WTC11 (cell line): ENCODE data around the gene CDKN1B. TPM values are rescaled to one million over a fixed set of nuclear protein-coding genes. Genes with fewer than 3 reads are reported as not detected.
A peak's percentile ranks its signal among the peaks of the same experiment; 100 is the strongest.

ENCODE experiments used
- ATAC-seq: fragments of 200-7000 bp; cut with Tn5 transposase; 2 replicates; pipeline ENCODE4 v1.10.0; 2021; ENCODE audit warnings: mild to moderate bottlenecking, moderate library complexity
- CTCF ChIA-PET: fragments of 300-600 bp; sonication (Branson Sonifier 250); formaldehyde crosslinking; loops from one replicate; lab custom pipeline; 2021; ENCODE audit warnings: antibody characterized with exemption; lab: Charles Lee
- POLR2A ChIA-PET: fragments of 350-600 bp; sonication (Branson Sonifier 250); formaldehyde crosslinking; loops from one replicate; lab custom pipeline; 2021; ENCODE audit warnings: antibody characterized with exemption; lab: Charles Lee
- DNase-seq: peaks from one replicate; pipeline ENCODE4 v3.0.0; 2021; ENCODE audit warnings: low spot score
- H3K27ac Mint-ChIP-seq: 2 replicates; pipeline ENCODE4 v1.8.0; 2021; ENCODE audit warnings: mixed read lengths
- H3K27me3 Mint-ChIP-seq: 2 replicates; pipeline ENCODE4 v1.8.0; 2021; ENCODE audit warnings: low read depth, mild to moderate bottlenecking, moderate library complexity, mixed read lengths
- H3K36me3 Mint-ChIP-seq: 2 replicates; pipeline ENCODE4 v1.8.0; 2021; ENCODE audit warnings: mixed read lengths
- H3K4me1 Mint-ChIP-seq: 2 replicates; pipeline ENCODE4 v1.8.0; 2022; ENCODE audit warnings: mixed read lengths
- H3K4me3 Mint-ChIP-seq: 2 replicates; pipeline ENCODE4 v1.8.0; 2021; ENCODE audit warnings: mild to moderate bottlenecking, moderate library complexity, mixed read lengths
- H3K9me3 Mint-ChIP-seq: 2 replicates; pipeline ENCODE4 v1.8.0; 2021; ENCODE audit warnings: mixed read lengths
- ATF1 ChIP-seq: sonication (generic); formaldehyde crosslinking; IDR thresholded peaks from 2 replicates; pipeline ENCODE4 v1.8.1; 2023; ENCODE audit warnings: mild to moderate bottlenecking, moderate library complexity, missing genetic modification reagents
- CBFB ChIP-seq: sonication (generic); formaldehyde crosslinking; IDR thresholded peaks from 2 replicates; pipeline ENCODE4 v1.8.1; 2022; ENCODE audit warnings: mild to moderate bottlenecking, low read depth, missing genetic modification reagents
- EMX1 ChIP-seq: fragments of 250-450 bp; sonication (Bioruptor Pico); IDR thresholded peaks from 2 replicates; pipeline ENCODE4 v1.8.0; 2021; ENCODE audit warnings: mild to moderate bottlenecking
- ETV6 ChIP-seq: sonication (generic); formaldehyde crosslinking; IDR thresholded peaks from 2 replicates; pipeline ENCODE4 v1.8.1; 2022; ENCODE audit warnings: mild to moderate bottlenecking, missing genetic modification reagents
- HMGA2 ChIP-seq: fragments of 250-450 bp; sonication (Bioruptor Pico); IDR thresholded peaks from 2 replicates; pipeline ENCODE4 v1.4.0; 2021; ENCODE audit warnings: mild to moderate bottlenecking, moderate library complexity
- JAZF1 ChIP-seq: fragments of 250-450 bp; sonication (Bioruptor Pico); IDR thresholded peaks from 2 replicates; pipeline ENCODE4 v1.9.0; 2021; ENCODE audit warnings: moderate library complexity, mild to moderate bottlenecking, inconsistent platforms
- MXD4 ChIP-seq: fragments of 250-450 bp; sonication (Bioruptor Pico); IDR thresholded peaks from 2 replicates; pipeline ENCODE4 v1.8.0; 2021; ENCODE audit warnings: mild to moderate bottlenecking, moderate library complexity, borderline replicate concordance
- MYBL2 ChIP-seq: sonication (generic); formaldehyde crosslinking; IDR thresholded peaks from 2 replicates; pipeline ENCODE4 v1.8.1; 2023; ENCODE audit warnings: mild to moderate bottlenecking, moderate library complexity, missing genetic modification reagents
- NFATC4 ChIP-seq: fragments of 250-450 bp; sonication (Bioruptor Pico); IDR thresholded peaks from 2 replicates; pipeline ENCODE4 v1.9.0; 2021; ENCODE audit warnings: mild to moderate bottlenecking
- NFYB ChIP-seq: sonication (generic); formaldehyde crosslinking; conservative IDR thresholded peaks from 2 replicates; pipeline ENCODE4 v1.8.0; 2022; ENCODE audit warnings: low read depth, missing genetic modification reagents
- NR2C2 ChIP-seq: sonication (generic); formaldehyde crosslinking; IDR thresholded peaks from 2 replicates; pipeline ENCODE4 v1.8.0; 2022; ENCODE audit warnings: mild to moderate bottlenecking, missing genetic modification reagents
- NR3C1 ChIP-seq: sonication (generic); formaldehyde crosslinking; conservative IDR thresholded peaks from 2 replicates; pipeline ENCODE4 v1.8.1; 2023; ENCODE audit warnings: low read depth, mild to moderate bottlenecking, missing genetic modification reagents
- SMAD4 ChIP-seq: sonication (generic); formaldehyde crosslinking; IDR thresholded peaks from 2 replicates; pipeline ENCODE4 v1.8.0; 2022; ENCODE audit warnings: mild to moderate bottlenecking, missing genetic modification reagents
- ZBTB21 ChIP-seq: sonication (generic); formaldehyde crosslinking; IDR thresholded peaks from 2 replicates; pipeline ENCODE4 v1.8.1; 2023; ENCODE audit warnings: mild to moderate bottlenecking, missing genetic modification reagents, borderline replicate concordance
- ZNF396 ChIP-seq: fragments of 250-450 bp; sonication (Bioruptor Pico); IDR thresholded peaks from 2 replicates; pipeline ENCODE4 v1.8.0; 2021; ENCODE audit warnings: mild to moderate bottlenecking, moderate library complexity, borderline replicate concordance
- ZNF423 ChIP-seq: fragments of 250-450 bp; sonication (Bioruptor Pico); IDR thresholded peaks from 2 replicates; pipeline ENCODE4 v2.1.2; 2022; ENCODE audit warnings: mild to moderate bottlenecking, moderate library complexity
- total RNA-seq: library from RNA; stranded (reverse); gene quantifications from 3 replicates; pipeline ENCODE4 v1.2.3, GENCODE V29; 2021
- TF ChIP-seq, protein P1 (sequence below): sonication (generic); formaldehyde crosslinking; IDR thresholded peaks from 2 replicates; pipeline ENCODE4 v1.8.1; 2023; ENCODE audit warnings: mild to moderate bottlenecking, missing genetic modification reagents
- TF ChIP-seq, protein P2 (sequence below): sonication (generic); formaldehyde crosslinking; IDR thresholded peaks from 2 replicates; pipeline ENCODE4 v1.8.1; 2023; ENCODE audit warnings: mild to moderate bottlenecking, missing genetic modification reagents, moderate library complexity
- TF ChIP-seq, protein P3 (sequence below): fragments of 250-450 bp; sonication (Bioruptor Pico); IDR thresholded peaks from 2 replicates; pipeline ENCODE4 v2.1.2; 2022; ENCODE audit warnings: mild to moderate bottlenecking, moderate library complexity
- TF ChIP-seq, protein P4 (sequence below): sonication (generic); formaldehyde crosslinking; IDR thresholded peaks from 2 replicates; pipeline ENCODE4 v1.8.0; 2023; ENCODE audit warnings: mild to moderate bottlenecking, missing genetic modification reagents
- TF ChIP-seq, protein P5 (sequence below): sonication (generic); formaldehyde crosslinking; IDR thresholded peaks from 2 replicates; pipeline ENCODE4 v1.8.1; 2022; ENCODE audit warnings: low read depth, missing genetic modification reagents, borderline replicate concordance
- TF ChIP-seq, protein P6 (sequence below): fragments of 250-450 bp; sonication (Bioruptor Pico); IDR thresholded peaks from 2 replicates; pipeline ENCODE4 v1.9.0; 2021; ENCODE audit warnings: mild to moderate bottlenecking

The CDKN1B gene
- total RNA-seq, 1 experiment from 2014 or later, result 34.2 TPM

DNA sequence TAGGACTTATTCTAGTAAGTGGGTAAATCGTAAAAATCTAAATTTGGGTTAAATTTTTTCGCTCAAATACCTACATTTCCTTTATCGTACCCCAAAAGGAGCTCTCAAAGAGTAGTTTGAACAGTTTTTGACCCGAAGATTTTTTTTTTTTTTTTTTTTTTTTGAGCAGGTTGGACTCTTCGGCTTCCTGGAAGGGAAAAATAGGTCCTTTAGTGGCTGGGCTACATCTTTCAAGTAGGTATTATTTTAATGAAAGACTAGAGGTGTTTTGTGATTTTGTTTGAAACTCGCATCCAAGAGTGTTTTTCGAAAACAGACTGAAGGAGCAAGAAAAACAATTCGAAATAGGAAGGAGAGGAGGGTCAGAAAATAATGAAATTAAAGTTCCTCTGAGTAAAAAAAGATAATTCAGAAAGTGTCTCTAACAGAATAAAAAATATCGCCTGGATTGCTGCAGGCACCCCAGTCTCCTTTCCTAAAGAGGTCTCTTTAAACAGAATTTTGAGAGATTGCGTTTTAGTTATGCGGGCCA is 6.0 kb downstream of the CDKN1B start:
- ChIA-PET POLR2A (interaction anchor here (0.6 kb wide), 1 partner anchor 81 kb away, joined by 4 read pairs; no protein-coding TSS in a partner anchor), CTCF (interaction anchor here (0.6 to 1.7 kb wide), 3 partner anchors 14 to 374 kb away, joined by 3 to 9 read pairs (median 5); partner anchors contain the start of gene MANSC1)
- H3K4me3 Mint-ChIP-seq, result peak overlapping the region; percentile 79
- peaks cover 44% of the 10 kb centered on the region for H3K4me1 Mint-ChIP-seq
- TF ChIP-seq NFATC4 (no peak), CBFB (no peak), ATF1 (CRISPR knock-in tag) (no peak), MYBL2 (no peak), HMGA2 (CRISPR knock-in tag) (no peak), NR2C2 (CRISPR knock-in tag) (no peak), ZBTB21 (no peak), EMX1 (CRISPR knock-in tag) (no peak), ZNF423 (CRISPR knock-in tag) (no peak), SMAD4 (CRISPR knock-in tag) (no peak), NFYB (CRISPR knock-in tag) (no peak), ETV6 (CRISPR knock-in tag) (no peak)
- TF ChIP-seq, protein P1, sequence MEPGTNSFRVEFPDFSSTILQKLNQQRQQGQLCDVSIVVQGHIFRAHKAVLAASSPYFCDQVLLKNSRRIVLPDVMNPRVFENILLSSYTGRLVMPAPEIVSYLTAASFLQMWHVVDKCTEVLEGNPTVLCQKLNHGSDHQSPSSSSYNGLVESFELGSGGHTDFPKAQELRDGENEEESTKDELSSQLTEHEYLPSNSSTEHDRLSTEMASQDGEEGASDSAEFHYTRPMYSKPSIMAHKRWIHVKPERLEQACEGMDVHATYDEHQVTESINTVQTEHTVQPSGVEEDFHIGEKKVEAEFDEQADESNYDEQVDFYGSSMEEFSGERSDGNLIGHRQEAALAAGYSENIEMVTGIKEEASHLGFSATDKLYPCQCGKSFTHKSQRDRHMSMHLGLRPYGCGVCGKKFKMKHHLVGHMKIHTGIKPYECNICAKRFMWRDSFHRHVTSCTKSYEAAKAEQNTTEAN (CRISPR knock-in tag), result no peak
- TF ChIP-seq, protein P2, sequence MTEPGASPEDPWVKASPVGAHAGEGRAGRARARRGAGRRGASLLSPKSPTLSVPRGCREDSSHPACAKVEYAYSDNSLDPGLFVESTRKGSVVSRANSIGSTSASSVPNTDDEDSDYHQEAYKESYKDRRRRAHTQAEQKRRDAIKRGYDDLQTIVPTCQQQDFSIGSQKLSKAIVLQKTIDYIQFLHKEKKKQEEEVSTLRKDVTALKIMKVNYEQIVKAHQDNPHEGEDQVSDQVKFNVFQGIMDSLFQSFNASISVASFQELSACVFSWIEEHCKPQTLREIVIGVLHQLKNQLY (CRISPR knock-in tag), result no peak
- TF ChIP-seq, protein P3, sequence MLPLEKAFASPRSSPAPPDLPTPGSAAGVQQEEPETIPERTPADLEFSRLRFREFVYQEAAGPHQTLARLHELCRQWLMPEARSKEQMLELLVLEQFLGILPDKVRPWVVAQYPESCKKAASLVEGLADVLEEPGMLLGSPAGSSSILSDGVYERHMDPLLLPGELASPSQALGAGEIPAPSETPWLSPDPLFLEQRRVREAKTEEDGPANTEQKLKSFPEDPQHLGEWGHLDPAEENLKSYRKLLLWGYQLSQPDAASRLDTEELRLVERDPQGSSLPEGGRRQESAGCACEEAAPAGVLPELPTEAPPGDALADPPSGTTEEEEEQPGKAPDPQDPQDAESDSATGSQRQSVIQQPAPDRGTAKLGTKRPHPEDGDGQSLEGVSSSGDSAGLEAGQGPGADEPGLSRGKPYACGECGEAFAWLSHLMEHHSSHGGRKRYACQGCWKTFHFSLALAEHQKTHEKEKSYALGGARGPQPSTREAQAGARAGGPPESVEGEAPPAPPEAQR (CRISPR knock-in tag), result no peak
- TF ChIP-seq, protein P4, sequence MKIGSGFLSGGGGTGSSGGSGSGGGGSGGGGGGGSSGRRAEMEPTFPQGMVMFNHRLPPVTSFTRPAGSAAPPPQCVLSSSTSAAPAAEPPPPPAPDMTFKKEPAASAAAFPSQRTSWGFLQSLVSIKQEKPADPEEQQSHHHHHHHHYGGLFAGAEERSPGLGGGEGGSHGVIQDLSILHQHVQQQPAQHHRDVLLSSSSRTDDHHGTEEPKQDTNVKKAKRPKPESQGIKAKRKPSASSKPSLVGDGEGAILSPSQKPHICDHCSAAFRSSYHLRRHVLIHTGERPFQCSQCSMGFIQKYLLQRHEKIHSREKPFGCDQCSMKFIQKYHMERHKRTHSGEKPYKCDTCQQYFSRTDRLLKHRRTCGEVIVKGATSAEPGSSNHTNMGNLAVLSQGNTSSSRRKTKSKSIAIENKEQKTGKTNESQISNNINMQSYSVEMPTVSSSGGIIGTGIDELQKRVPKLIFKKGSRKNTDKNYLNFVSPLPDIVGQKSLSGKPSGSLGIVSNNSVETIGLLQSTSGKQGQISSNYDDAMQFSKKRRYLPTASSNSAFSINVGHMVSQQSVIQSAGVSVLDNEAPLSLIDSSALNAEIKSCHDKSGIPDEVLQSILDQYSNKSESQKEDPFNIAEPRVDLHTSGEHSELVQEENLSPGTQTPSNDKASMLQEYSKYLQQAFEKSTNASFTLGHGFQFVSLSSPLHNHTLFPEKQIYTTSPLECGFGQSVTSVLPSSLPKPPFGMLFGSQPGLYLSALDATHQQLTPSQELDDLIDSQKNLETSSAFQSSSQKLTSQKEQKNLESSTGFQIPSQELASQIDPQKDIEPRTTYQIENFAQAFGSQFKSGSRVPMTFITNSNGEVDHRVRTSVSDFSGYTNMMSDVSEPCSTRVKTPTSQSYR (CRISPR knock-in tag), result no peak
- TF ChIP-seq, protein P5, sequence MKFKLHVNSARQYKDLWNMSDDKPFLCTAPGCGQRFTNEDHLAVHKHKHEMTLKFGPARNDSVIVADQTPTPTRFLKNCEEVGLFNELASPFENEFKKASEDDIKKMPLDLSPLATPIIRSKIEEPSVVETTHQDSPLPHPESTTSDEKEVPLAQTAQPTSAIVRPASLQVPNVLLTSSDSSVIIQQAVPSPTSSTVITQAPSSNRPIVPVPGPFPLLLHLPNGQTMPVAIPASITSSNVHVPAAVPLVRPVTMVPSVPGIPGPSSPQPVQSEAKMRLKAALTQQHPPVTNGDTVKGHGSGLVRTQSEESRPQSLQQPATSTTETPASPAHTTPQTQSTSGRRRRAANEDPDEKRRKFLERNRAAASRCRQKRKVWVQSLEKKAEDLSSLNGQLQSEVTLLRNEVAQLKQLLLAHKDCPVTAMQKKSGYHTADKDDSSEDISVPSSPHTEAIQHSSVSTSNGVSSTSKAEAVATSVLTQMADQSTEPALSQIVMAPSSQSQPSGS (CRISPR knock-in tag), result no peak
- ATAC-seq (no peak), DNase-seq (no peak)
- H3K9me3 Mint-ChIP-seq, result no peaks in the 10 kb centered on the region
- no peak overlapping the region for H3K27ac Mint-ChIP-seq
- peaks cover 17% of the 10 kb centered on the region for H3K27me3 Mint-ChIP-seq
- peaks cover 37% of the 10 kb centered on the region for H3K36me3 Mint-ChIP-seq

DNA sequence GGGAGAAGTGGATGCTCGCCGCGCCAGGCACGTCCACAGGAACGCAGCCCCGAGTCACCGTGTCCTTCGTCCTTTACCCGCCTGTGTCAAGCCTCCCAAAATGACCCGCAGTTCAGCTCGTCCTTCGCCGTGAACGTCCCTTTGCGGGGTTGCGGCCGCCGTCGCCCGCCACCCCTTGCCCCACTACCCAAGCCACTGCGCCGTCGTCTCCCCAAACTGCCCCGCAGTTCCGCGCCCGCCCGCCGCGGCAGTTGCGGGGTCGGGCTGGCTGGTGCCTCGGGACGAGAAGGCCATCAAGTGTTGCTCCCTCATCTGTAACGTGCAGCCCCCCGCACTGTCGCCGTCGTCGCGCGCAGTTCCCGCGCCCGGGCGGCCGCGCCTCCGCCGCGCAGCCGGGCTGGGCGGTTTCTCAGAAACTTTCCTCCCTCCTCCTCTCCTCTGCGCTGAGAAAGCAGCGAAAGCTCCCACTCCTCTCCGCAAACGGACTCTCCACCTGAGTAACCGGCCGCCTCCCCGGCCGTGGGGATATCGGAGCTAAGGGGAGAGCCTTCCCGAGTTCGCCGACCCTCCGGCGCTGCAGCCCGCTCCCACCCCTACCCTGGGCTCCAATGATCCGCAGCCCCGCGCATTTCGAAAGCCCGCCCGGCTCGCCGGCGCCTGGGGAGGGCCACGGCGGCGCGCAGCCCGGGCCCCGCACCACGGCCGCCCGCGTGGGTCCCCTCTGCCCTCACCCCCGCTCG is 6.7 kb downstream of the CDKN1B start:
- DNase-seq, result peak; percentile 40
- H3K9me3 Mint-ChIP-seq, result no peaks in the 10 kb centered on the region
- H3K27ac Mint-ChIP-seq, result no peak overlapping the region
- H3K27me3 Mint-ChIP-seq, result peaks cover 17% of the 10 kb centered on the region
- peaks cover 32% of the 10 kb centered on the region for H3K36me3 Mint-ChIP-seq
- CTCF ChIA-PET, result interaction anchor here (0.6 to 1.7 kb wide), 5 partner anchors 13 to 374 kb away, joined by 3 to 9 read pairs (median 4); partner anchors contain the start of gene MANSC1
- peaks cover 38% of the 10 kb centered on the region for H3K4me1 Mint-ChIP-seq
- peak overlapping the region; percentile 79 for H3K4me3 Mint-ChIP-seq
- POLR2A ChIA-PET, result interaction anchor here (3.4 kb wide), 1 partner anchor 8 kb away, joined by 31 read pairs; no protein-coding TSS in a partner anchor
- peak; percentile 13 for ATAC-seq
- TF ChIP-seq, protein P6, sequence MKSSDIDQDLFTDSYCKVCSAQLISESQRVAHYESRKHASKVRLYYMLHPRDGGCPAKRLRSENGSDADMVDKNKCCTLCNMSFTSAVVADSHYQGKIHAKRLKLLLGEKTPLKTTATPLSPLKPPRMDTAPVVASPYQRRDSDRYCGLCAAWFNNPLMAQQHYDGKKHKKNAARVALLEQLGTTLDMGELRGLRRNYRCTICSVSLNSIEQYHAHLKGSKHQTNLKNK (CRISPR knock-in tag), result no peak
- no peak for TF ChIP-seq NR3C1
- TF ChIP-seq, protein P5 (CRISPR knock-in tag), result no peak
- TF ChIP-seq ETV6 (CRISPR knock-in tag), result 0 out of 2 replicates have a peak, but pooled peaks have one; percentile 46
- no peak for TF ChIP-seq JAZF1 (CRISPR knock-in tag)
- TF ChIP-seq MXD4 (CRISPR knock-in tag), result no peak
- peak; percentile 30; the same call in 1 of the 2 replicates for TF ChIP-seq EMX1 (CRISPR knock-in tag)
- TF ChIP-seq ZNF396, result no peak
